Measurements from ENCODE around the gene RGMB.

Gene RGMB

GRCh38 chr5:98827588-98828284 is 54.3 kb downstream of the RGMB start:
- DNase-seq (ENCODE audit: low spot score) = no peak

DNA sequence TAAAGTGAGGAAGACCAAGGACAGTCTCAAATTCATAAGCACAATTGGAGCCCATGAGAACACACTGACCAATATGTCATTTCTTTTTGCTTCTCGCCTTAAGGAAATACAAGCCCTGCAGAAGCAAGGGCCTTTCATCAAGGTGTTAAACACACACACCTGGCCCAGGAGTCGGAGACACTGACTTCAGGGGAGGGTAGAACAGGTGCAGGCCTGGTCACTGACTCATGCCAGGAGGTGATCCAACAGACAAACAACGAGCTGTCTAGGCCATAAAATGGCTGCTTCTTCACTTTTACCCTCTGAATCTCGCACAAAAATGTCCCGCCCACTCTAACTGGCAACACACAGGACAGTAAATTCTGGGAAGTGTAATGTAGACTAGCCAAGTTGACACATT is 62.7 kb downstream of the RGMB start:
- no peak for DNase-seq (ENCODE audit: low spot score)

DNA sequence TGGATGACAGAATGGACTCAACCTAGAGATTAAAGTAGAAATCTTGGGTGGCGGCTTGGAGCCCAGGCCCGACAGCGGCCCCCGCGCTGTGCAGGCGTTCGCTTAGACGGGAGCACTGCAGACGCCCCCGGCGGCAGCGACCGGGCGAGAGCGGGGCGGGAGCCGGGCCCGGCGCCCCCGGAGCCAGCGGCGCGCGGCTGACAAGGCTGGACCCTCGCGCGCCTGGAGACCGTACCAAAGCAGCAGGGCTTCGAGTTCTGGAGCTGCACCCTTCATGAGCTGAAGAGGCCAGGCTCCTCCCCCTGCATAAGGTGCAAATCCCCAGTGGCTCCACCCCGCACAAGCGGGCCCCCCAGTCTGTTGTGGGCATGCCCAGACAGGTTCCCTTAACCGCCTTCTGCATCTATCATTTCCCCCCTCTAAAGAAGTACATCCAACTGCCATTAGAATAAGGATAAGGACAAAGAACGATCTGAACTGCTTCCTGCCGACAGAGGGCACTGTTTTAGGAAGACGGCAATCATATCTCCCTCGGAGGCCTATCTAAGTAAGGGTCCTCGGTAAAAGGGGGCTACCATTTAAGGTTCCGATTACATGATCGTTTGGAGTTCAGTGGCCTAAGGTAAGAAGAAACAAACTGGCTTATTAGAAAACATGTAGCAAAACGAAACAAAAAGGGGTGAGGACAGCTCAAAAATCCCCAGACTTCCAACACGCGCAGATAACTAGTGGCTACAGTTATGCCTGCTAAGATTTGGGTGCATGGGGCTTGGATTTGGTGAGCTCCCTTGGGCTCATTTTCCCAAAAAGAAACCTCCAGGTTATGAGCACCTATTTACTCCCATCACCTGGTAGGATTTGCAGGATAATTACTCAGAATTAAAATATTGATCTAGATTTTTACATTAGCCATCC is 66.3 kb downstream of the RGMB start:
- no peak for DNase-seq (ENCODE audit: low spot score)

- DNase-seq (ENCODE audit: low spot score) = no peak
These were observed 67.5 kb downstream of the RGMB start for GRCh38 chr5:98840946-98841345.

DNA sequence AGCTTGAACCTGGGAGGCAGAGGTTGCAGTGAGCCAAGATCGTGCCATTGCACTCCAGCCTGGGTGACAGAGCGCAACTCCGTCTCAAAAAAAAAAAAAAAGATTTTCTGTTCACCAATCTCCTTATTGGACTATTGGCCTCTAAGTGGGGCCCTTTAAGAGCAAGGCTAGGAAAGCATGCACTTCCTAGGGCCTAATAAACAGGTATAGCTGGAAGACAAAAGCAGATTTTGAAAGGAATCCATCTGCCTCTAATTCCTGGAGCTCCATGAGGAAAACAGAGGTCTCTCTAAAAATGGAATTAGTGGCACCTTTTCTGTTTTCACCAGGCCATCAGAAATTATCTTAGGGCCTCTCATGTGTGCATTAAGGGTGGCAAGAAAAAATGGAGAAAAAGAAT is 70.0 kb downstream of the RGMB start:
- no peak for DNase-seq (ENCODE audit: low spot score)

DNA sequence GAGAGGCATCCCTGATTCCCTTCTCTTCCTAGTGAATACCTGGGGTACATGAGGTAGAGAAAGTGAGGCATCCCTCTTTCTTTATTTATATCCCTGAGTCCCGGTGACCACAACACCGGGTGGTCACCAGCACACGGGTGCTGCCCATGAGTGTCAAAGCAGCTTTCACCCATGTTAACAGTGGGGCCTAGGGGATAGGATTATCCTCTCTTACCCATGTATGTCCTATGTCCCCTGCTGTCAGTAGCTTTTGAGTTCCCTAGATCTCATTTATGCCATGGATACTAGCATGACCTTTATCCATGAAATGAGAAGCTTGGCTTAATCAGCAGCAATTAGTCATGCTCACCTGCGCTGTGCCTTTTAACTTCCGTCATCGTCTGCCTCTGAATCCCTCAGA is 71.4 kb downstream of the RGMB start:
- no peak for DNase-seq (ENCODE audit: low spot score)

DNA sequence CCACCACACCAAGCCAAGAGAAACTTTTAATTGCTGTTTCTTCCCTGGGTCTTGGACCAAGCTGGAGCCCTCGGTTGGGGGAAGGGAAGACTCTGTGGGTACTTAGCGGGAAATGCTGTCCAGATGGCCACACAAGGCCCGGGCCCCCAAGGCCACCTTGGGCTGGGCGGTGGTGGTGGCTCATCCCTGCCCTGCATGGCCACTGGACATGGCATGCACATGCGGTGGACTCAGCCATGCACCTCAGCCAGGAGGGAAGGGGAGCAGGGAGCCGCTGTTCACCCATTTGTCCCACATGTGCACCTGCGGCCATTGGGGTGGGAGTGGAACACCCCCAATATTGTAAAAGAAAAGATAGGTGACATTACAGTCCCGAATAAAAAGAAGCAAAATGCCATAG is 72.4 kb downstream of the RGMB start:
- DNase-seq (ENCODE audit: low spot score) = no peak
